ENCODE measurements around the gene SYNE1.
A peak's percentile ranks its signal among the peaks of the same experiment; 100 is the strongest.
"Not testable (repeated sequence)": the region's sequence is repeated elsewhere in the genome, so short reads cannot be mapped to it uniquely, and the experiment has no call there.

Gene SYNE1

DNA sequence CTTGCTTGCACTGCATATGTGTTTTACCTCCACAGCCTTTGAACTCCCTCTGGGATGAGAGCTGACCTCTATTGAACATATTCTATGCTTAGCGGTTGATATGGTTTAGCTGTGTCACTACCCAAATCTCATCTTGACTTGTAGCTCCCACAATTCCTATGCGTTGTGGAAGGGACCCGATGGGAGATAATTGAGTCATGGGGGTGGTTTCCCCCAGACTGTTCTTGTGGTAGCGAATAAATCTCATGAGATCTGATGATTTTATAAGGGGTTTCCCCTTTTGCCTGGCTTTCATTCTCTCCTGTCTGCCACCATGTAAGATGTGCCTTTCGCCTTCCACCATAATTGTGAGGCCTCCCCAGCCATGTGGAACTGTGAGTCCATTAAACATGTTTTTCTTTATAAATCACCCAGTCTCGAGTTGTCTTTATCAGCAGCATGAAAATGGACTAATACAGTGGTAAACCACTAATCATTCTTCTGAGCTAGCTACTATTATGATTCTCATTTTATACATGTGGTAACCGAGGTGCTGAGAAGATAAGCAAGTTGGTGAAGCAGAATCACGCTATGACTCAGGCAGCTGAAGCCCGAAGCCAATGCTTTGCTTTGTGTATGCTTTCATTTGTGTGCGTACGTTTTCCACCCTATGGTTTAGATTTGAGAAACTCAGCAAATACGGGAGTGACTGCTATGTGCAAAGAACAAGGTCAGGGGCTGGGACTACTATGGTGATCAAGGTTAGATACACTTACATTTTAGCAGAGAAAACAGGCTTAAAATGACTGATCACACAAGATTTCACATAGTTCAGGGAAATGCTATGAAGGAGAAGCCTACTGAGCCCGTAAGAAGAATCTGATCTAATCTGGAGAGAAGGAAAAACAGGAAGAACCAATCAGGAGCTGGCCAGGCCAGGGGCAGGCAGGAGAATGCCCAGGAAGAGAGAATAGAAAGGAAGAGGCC, 466.2 kb downstream of the SYNE1 start:
- DNase-seq: peak; percentile 13

DNA sequence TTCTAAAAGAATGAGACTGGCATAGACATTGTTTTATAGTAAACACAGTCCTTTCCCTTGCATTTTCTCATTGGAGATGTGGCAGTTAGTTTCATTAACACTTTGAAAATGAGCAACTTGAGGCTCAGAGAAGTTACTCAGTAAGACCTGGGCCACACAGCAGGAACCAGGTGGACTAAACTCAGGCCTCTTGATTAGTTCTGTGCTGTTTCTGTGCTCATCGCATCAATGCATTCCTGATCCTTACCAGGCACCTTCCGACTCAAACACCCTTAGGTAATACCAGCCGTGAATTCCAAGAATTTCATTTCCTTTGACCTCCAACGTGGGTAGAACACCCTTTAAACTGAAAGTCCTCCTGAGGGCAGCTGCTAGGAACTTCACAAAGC, 466.9 kb downstream of the SYNE1 start:
- no peak for DNase-seq

DNA sequence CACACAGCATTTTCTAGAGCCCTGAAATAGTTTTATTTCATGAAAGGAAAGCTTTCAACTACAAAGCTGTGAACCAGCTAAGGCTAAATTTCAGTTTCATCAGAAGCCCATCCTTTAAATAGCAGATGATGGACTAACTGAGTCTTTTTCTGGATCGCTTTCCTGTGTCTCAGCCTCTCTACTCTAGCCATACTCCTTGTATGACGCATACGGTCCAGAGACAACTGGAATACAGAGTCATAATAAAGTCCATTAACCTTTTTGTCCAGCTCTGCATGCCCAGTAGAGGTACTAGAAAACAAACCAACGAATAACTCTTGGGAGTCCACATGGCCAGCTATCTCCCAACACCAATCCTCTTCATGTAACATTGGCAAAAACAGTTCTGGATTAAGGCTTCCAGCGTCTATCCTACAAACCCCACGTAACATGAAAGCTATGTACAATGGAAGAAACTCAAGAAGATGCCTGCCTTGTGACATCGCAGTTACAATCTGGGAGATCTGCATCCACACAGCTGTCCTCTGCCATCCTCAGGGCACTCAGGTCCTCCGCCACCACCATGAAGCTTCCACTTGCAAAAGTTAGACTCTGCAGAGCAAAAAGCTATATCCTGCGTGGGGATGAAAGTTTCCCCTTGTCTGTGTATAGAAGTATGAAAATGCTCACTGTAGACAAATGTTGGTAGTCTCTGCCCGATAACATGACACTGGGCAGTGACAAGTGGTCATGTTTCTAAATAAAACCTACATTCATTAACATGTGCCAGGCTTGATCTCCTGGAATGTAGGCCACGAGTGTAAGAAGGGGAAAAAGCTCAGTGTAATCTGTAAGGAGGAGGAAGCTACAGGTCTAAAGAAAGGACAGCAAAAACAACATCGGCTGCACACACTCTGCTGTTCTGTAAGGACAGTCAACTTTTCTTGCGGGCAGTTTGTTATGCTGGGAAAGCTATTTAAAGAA, 469.2 kb downstream of the SYNE1 start:
- DNase-seq: no peak

DNA sequence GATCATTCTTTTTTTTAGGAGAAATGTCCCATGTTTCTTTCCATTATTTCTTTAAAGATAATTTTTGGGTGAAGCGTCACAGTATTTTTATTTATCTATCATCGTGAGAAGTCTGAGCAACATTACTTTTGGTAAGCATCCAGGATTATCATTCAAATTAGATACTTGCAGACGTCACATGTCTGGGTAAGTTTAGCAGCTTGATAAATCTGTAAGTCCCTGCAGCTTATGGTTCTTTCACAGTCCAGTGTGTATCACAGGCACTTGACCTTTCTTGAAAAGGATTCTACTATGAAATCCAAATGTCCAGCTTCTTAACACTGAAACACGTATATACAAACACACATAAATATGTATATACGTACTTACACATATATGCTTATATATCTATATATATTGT, 470.3 kb downstream of the SYNE1 start:
- DNase-seq: no peak

DNA sequence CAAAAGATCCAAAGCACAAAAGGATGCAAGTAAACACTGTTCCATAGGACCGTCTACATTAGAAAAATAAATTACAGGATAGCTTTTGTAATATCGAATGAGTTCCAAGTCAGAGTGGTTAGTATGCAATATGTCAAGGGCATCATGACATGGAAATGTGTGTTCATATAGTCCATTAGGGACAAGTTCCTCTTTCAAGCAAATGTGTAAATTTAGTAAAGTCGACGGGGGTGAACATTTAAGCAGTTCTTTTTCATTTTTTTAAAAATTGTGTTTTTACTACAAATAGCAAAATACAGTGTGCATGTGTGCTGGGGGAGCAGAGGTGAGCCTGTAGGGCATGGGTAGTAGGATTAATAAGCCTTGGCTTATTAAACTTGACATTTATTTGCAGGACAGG, 470.7 kb downstream of the SYNE1 start:
- DNase-seq: no peak

DNA sequence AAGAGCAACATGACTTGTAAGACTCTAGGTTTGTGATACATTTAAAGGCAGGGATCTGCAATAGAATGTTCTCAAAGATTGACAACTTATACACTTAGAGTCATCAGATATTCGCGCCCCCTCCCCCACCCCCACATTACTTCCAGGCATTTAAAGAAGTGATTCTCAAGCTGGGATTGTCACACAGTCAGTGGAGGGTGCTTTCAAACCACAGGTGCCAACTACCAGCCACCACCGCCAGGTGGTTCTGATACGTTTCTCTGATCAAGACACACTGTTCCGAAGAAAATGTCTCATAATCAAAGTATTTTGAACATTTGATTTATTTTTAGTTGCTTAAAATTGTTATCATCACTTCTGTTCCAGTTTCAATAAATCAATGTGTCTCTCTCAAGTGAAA, 472.2 kb downstream of the SYNE1 start:
- no peak for DNase-seq

DNA sequence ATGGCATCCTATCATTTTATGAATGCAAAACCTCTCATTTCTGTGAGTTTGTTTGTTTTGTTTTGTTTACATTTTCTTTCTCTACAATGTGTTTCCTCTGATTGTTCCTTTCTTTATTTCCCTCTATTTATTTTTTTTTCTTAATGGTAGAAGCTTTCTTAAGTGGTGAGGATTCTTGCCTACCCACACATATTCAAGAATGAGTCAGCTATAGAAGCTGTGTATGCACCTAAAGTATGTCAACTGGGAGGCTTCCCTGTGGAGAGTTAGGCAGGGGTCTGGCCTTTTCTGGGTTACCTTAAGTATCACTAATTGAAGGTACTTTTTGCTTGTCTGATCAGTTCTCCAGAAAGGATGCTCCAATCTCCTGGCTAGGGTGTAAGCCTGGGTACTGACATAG, 475.7 kb downstream of the SYNE1 start:
- DNase-seq: no peak

DNA sequence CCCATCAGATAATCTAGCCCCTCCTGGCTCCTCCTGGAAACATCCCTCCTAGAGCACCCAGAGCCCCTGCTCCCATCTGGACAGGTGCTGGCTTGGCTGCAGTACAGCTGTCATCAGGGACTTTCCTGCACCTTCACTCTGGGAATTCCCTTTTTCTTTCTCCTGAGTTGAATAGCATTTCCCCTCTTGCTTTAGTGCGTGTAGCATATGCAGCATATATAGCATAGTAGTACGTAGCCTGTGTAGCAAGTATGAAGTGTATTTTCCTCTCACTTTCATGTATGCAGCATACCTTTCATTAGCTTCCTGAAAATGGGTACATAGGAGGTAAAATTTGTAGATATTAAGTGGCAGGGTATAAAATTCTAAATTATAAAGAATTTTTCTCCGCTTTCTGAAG, 476.8 kb downstream of the SYNE1 start:
- DNase-seq: no peak

DNA sequence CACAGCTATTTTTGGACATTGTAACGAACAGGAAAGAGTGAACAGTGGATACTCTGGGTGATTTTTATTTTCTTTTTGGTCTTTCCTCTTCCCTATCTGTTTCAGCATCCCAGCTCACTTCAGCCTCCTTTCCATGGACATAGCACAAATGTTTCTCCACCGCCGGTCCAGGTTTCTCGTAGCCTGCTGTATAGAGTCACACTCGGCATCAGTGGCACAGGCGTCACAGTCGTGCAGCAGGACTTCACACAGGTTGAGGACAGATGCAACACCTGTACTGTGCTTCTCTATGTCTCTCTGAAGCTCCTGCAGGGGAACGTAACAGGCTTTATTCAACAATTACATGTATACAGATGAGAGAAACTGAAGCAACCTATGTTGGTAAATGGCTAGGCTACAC, 481.4 kb downstream of the SYNE1 start:
- no peak for DNase-seq

DNA sequence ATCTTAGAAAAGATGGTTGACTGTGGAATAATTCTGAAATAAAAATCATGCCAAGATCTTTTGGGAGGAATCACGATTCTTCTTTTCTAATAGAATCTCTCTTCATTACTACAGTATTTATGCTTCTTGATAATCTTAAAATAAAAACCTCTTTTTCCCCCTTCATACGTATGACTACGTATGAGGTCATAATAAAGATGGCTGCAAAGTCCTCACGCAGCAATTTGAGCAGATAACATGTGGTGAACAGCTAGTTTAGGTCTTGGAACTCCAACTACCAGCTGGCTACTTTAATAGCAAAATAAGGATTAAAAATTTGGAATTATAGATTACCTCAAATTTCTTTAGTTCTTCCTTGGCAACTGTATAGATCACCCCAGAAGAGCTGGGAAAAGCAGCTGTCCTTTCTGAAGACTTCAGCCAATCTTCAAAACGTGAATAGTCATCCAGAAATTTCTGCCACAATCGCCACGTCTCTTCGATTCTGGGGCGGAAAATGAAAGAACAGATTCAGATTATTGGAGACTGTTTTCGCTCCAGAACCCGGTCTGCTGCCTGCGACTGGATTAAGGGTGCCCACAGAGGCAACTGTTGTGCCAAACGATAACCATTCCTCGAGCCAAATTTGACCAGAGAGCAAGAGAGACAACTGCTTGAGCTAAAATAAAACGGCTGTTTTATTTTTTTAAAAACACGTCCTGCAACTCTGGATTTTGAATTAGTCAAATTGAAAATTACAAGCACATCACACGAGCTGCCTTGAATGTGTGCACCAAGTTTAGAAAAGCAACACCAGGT, 482.4 kb downstream of the SYNE1 start:
- no peak for DNase-seq

DNA sequence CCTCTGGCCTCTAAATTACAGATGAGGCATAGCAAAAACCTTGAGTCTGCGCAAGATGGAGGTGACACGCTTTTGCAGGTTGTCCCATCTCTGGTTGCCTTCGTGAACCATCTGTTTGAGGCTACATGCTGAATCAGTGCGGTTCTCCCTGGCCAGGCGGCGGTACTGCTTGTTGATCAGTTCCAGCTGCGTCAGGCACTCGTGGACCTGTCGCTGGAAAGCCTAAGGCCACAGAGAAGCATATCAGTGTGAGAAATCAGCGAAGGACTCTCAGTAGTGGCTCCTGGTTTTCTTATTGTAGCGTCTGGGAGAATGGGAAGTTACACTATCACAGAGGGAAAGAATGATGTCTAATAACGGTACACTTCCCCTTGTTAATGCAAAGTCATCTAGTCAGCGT, 485.2 kb downstream of the SYNE1 start:
- no peak for DNase-seq

DNA sequence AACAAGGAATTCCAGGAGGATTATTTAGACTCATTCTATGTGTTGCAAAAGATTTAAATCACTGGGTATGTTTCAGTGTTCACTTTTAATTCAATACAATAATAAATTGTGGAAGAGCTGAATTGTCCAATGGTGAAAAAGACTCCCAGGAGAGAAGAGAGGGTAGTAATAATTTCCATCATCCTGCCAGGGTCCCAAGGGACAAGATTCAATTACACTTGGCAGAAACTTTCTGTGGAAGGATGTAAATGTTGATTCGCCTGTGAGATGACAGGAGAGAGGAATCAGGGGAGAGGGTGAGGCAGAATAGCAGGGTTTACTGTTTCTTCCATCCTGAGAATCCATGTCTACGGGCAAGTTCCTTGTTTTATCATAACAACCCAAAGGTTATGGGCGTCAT, 487.0 kb downstream of the SYNE1 start:
- DNase-seq: no peak

DNA sequence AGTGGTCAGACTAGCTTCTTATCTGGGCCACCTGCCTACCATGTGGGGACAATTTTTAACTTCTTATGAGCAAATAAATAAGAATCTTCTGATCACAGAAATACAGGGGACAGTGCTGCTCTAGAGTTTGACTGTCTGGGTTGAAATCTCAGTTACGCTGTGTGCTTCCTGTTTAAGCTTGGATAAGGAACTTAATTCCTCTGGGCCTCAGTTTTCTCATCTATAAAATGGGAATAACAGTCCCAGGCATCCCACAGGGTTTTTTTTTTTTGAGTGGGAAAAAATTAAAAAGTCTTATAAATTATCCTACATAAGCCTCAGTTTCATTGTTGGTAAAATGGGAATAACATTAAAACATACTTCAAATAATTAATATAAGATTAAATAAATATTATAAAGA, 488.8 kb downstream of the SYNE1 start:
- DNase-seq: no peak

DNA sequence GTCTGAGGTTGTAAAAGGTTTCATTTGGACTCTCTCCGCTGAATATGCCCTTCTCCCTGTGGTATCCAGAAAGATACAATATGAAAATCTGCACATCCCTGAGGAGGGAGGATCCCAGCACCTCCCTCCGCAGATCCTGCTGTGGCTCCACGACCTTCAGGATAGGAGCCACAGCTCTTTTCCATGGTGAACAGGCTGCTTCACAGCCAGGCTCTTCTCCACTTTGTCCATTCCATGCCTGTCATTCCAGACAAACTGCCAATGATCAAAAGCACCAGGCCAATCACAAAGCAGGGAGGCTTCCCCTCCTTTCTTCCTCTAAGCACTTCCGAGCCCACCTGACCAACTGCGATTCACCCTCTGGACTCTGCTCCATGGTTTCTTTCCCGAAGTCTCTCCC, 489.9 kb downstream of the SYNE1 start:
- no peak for DNase-seq

DNA sequence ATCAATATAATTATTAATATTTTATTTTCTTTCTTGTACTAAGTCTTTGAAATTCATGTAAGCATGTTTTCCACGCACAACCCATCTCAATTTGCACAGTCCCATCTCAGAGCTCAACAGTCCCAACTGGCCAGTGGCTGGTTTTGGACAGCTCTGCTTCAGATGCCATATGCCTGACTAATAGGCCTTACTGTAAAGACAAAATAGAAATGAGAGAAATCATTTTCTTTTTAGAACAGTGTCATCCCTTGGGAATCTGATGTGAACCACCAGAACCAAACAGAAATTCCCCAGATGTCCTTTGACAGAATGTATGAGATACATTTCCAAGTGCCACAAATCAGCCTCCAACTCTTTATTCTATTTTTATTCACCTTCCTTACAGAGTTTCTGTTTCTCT, 490.8 kb downstream of the SYNE1 start:
- DNase-seq: no peak

DNA sequence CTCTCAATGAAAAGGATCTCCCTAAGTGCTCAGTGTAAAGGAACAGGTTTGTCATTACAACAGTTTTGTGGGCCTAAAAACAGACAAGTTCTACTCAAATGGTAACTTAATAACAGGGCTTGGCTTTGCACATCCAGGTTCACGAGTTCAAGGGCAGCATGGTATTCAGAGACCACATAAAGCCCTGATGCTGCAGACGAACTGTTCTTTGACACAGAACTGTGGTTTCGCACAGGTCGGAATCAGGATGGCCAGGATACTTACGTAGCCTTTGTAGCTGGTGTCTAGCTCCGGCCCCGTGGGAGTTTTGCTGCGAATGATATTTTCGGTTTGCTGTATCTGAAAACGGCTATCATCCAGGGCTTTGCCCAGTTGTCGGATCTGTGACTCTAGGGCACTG, 493.8 kb downstream of the SYNE1 start:
- DNase-seq: no peak

DNA sequence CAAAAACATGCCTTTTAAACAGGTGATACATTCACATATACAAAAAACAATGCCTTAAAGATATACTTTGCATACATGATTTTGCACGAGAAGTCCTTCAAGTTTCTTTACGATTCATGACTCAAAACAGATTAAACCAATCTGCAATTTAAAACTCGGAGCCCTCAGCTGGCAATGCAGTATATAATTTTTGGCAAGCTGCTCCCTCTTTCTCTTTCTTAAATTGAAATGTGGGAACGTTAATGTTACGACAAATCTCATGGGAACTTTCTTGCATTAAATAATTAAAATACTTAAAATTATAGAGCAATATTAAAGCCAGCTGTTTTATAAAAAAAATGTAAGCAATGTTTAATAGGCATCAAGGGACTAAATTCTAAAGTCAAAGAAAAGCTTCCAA, 495.1 kb downstream of the SYNE1 start:
- DNase-seq: no peak

DNA sequence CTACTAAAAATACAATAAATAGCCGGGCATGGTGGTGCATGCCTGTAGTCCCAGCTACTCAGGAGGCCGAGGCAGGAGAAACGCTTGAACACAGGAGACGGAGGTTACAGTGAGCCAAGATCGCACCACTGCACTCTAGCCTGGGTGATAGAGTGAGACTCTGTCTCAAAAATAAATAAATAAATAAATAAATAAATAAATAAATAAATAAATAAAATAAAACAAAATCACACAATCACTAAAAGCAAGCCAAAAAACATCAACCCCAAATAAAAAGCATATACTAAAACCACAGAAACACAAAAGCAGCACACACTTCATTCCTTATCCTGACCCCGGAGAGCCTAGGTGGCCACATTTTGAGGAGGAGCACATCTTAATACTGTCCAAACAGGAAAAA, 498.8 kb downstream of the SYNE1 start:
- DNase-seq: not testable (repeated sequence)

DNA sequence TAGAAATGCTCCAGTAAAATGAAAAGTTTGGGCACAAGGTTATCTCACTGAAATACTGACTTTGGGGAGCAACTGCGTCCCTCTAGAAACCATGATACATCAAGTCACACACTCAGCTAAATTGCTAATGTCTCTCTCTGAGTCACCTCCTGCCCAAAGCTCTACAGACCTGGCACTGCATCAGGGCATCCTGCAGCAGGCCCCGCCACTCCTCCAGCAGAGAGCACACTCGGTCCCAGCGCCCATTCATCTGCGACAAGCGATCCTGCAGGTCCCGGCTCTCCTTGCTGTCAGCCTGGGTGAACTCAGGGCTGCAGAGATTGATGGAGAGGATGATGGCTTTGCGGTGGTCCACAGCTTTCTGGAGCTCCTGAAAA, 500.7 kb downstream of the SYNE1 start:
- DNase-seq: peak; percentile 90

DNA sequence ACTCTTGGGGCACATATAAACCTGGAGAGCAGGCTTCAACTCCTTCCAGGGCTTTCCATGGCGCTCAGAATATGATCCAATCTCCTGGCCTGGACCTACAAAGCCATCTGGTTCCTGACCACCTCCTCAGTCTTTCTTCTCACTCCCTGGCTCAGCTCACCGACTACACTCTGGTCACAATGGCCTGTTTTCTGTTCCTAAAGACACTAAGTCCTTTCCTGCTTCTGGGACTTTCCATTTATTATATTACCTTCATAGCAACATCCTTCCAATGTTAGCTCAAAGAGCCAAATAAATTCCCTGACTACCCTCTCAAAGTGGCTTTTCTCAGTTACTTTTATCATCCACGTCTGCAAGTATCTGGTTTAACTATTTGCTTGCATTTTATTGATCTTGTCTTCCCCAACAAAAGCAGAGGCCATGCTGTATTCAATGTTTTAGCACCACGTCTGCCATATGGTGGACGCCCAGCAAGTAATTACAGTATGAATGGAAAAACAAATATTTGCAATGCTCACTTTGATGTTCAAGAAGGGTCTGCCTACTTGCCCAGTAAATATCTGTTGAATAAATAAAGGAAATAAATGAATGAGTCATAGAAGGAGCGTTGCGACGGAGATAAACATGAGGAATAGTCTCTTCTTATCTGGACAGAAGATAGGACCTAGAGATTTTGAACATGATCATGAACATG, 501.3 kb downstream of the SYNE1 start:
- peak; percentile 95 for DNase-seq

DNA sequence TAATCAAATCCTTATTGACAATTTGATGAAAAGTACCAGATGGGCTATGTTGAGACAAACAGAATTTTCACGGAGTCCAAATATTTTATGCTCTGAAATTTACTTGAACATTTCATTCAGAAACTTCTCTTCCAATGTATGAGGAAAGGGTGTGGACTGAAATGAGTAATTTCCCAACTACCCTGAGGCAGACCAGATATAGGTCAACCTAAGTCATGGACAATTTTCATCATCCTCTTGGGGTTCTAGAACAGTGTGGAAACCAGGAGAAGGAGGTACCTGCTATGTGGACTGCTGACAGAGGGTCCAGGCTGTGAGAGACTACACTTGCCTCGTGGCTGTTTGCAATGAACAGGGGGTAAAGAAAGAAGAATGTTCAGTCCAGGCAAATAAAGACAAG, 506.7 kb downstream of the SYNE1 start:
- no peak for DNase-seq

DNA sequence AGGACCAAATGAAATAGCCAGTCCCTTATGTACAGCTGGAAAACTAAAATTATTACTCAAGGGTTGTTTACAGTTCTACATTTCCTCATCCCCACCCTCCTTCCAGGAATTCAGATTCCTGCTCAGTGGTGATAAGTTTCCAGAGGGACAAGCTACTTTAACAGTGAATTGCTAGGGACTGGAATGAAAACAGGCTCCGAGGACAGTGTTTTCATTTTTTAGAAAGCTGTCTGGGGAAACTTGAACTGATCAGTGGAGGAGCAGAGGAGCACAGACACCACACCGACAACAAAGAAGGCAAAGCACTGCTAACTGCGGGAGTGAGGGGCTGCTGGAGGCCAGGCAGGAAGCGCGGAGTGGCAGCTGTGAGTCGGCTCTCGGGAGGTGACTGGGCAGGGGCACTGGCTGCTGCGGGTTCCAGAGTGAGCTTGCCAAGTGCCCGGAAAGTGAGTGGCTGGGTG, 507.4 kb downstream of the SYNE1 start:
- no peak for DNase-seq
